MM.1S (cell line): Measurements from ENCODE around the gene IL1RAPL1.

Experiments
- CTCF ChIP-seq: fragments of 300-600 bp; sonication (generic); IDR thresholded peaks from 2 replicates; pipeline ENCODE4 v1.5.1; 2016; ENCODE audit warnings: antibody characterized with exemption, low read length, mixed read lengths
- EZH2 ChIP-seq: fragments of 300-600 bp; sonication (generic); optimal IDR thresholded peaks from 2 replicates; pipeline ENCODE3; 2017; ENCODE audit warnings: low read depth, mild to moderate bottlenecking, antibody characterized with exemption, low read length, mixed read lengths

- TF ChIP-seq CTCF, result no peak
- no peak for TF ChIP-seq EZH2
Observed at GRCh38 chrX:29067351-29067750, 480.1 kb downstream of the IL1RAPL1 start.
